Endothelial cell (in vitro differentiated cells): ENCODE results near the gene SIRPB2. TPM values are rescaled to one million over a fixed set of nuclear protein-coding genes. Genes with fewer than 3 reads are reported as not detected.

ENCODE experiments used
- DNase-seq: peaks from one replicate; pipeline ENCODE4 v3.0.0; 2021; ENCODE audit warnings: low spot score
- H3K27ac Mint-ChIP-seq: one replicate; pipeline ENCODE4 v1.8.0; 2021; ENCODE audit warnings: mixed read lengths, inconsistent platforms; ENCODE audit not compliant: unreplicated experiment
- H3K27me3 Mint-ChIP-seq: one replicate; pipeline ENCODE4 v1.8.0; 2021; ENCODE audit warnings: mild to moderate bottlenecking, moderate library complexity, mixed read lengths, inconsistent platforms; ENCODE audit not compliant: unreplicated experiment
- H3K36me3 Mint-ChIP-seq: one replicate; pipeline ENCODE4 v1.8.0; 2021; ENCODE audit warnings: mild to moderate bottlenecking, low read depth, mixed read lengths, inconsistent platforms; ENCODE audit not compliant: unreplicated experiment
- H3K4me1 Mint-ChIP-seq: one replicate; pipeline ENCODE4 v1.8.0; 2021; ENCODE audit warnings: mild to moderate bottlenecking, mixed read lengths, inconsistent platforms; ENCODE audit not compliant: unreplicated experiment
- H3K4me3 Mint-ChIP-seq: one replicate; pipeline ENCODE4 v1.8.0; 2021; ENCODE audit warnings: mild to moderate bottlenecking, mixed read lengths, inconsistent platforms; ENCODE audit not compliant: unreplicated experiment
- H3K9me3 Mint-ChIP-seq: one replicate; pipeline ENCODE4 v1.8.0; 2021; ENCODE audit warnings: mixed read lengths, inconsistent platforms; ENCODE audit not compliant: unreplicated experiment
- total RNA-seq: library from RNA; stranded (reverse); fragmentation: NEBNext Ultra II Directional; extraction: Animal tissue kit (Norgen Biotek cat#: 25700); gene quantifications from one replicate; pipeline ENCODE4 v1.2.1, GENCODE V29; 2021; ENCODE audit not compliant: unreplicated experiment
- TF ChIP-seq, protein P1 (sequence below): fragments of 200-600 bp; sonication (generic); IDR thresholded peaks from one replicate; pipeline ENCODE4 v1.5.0; 2021; ENCODE audit warnings: antibody characterized with exemption; ENCODE audit not compliant: unreplicated experiment

SIRPB2 gene
- total RNA-seq, 1 donor from 2014 or later = 41.5 TPM

GRCh38 chr20:1473246-1474220, 17.7 kb downstream of the SIRPB2 start:
- Mint-ChIP-seq H3K9me3 (no peaks in the 10 kb centered on the region), H3K4me1 (peaks cover 43% of the 10 kb centered on the region), H3K4me3 (peak overlapping the region; percentile 68), H3K36me3 (peaks cover 61% of the 10 kb centered on the region), H3K27me3 (peaks cover 11% of the 10 kb centered on the region), H3K27ac (peak overlapping the region; percentile 76)
- TF ChIP-seq, protein P1, sequence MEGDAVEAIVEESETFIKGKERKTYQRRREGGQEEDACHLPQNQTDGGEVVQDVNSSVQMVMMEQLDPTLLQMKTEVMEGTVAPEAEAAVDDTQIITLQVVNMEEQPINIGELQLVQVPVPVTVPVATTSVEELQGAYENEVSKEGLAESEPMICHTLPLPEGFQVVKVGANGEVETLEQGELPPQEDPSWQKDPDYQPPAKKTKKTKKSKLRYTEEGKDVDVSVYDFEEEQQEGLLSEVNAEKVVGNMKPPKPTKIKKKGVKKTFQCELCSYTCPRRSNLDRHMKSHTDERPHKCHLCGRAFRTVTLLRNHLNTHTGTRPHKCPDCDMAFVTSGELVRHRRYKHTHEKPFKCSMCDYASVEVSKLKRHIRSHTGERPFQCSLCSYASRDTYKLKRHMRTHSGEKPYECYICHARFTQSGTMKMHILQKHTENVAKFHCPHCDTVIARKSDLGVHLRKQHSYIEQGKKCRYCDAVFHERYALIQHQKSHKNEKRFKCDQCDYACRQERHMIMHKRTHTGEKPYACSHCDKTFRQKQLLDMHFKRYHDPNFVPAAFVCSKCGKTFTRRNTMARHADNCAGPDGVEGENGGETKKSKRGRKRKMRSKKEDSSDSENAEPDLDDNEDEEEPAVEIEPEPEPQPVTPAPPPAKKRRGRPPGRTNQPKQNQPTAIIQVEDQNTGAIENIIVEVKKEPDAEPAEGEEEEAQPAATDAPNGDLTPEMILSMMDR = no peak
- no peak for DNase-seq

- TF ChIP-seq, protein P1 = no peak
- peak overlapping the region; percentile 76 for H3K27ac Mint-ChIP-seq
- H3K9me3 Mint-ChIP-seq = no peaks in the 10 kb centered on the region
- H3K4me3 Mint-ChIP-seq = peak overlapping the region; percentile 68
- H3K4me1 Mint-ChIP-seq = peaks cover 52% of the 10 kb centered on the region
- DNase-seq = no peak
- peaks cover 17% of the 10 kb centered on the region for H3K27me3 Mint-ChIP-seq
- H3K36me3 Mint-ChIP-seq = peaks cover 58% of the 10 kb centered on the region
Observed at GRCh38 chr20:1472556-1473245, 18.5 kb downstream of the SIRPB2 start.

DNA sequence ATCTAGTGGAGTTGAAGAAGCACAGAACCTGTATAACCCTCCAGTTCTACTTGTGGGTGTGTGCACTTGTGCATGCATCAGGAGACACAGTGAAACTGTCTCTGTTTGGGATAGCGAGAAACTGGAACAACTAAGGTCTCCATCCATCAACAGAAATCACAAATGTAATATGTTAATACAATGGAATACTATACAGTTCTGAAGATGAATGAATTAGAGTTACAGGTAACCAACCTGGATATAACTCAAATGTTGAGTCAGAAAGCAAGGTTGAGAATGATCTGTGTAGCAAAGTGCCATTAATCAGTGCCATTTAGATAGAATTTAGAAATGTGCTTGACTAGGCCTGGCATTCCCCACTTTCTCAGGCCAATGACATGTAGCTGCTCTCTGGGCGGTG, 20.0 kb downstream of the SIRPB2 start:
- peak overlapping the region; percentile 69 for H3K4me3 Mint-ChIP-seq
- H3K4me1 Mint-ChIP-seq = peaks cover 56% of the 10 kb centered on the region
- H3K9me3 Mint-ChIP-seq = no peaks in the 10 kb centered on the region
- H3K27ac Mint-ChIP-seq = no peak overlapping the region
- DNase-seq = no peak
- H3K36me3 Mint-ChIP-seq = peaks cover 51% of the 10 kb centered on the region
- TF ChIP-seq, protein P1 = no peak
- peaks cover 24% of the 10 kb centered on the region for H3K27me3 Mint-ChIP-seq

GRCh38 chr20:1469925-1470571, 21.2 kb downstream of the SIRPB2 start:
- Mint-ChIP-seq H3K27me3 (peaks cover 25% of the 10 kb centered on the region), H3K27ac (peak overlapping the region; percentile 52), H3K4me3 (peak overlapping the region; percentile 51), H3K36me3 (peaks cover 51% of the 10 kb centered on the region), H3K4me1 (peaks cover 60% of the 10 kb centered on the region), H3K9me3 (no peaks in the 10 kb centered on the region)
- TF ChIP-seq, protein P1 = peak; percentile 37
- peak; percentile 75 for DNase-seq
